Hepatic stellate cell (primary cell): ENCODE measurements around the gene TFCP2L1.
"Not testable (repeated sequence)": the region's sequence is repeated elsewhere in the genome, so short reads cannot be mapped to it uniquely, and the experiment has no call there.

Experiments used
- DNase-seq: peaks from one replicate; pipeline ENCODE4 v3.0.0; 2011; ENCODE audit warnings: low spot score

TFCP2L1 gene

GRCh38 chr2:121242175-121242875 lies 42.7 kb downstream of the TFCP2L1 start:
- DNase-seq, result no peak

DNA sequence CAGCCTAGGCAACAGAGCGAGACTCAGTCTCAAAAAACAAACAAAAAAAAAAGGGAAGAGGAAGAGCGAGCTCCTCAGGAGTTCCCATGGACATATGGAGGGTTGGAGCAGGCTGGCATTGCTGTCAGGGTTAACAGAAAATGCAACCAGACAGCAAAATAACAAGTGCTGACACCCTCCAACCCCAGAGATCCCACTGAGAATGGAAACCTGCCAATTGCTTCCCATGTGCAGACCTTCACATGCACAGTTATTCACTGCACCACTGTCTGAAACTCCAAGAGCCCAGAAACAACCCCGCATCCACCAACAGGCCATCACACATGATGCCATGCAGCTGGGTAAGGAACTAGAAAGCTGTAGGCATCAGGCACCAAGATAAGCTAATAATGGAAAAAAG lies 43.5 kb downstream of the TFCP2L1 start:
- DNase-seq, result no peak

- no peak for DNase-seq
These were observed 44.6 kb downstream of the TFCP2L1 start for GRCh38 chr2:121240436-121240835.

DNA sequence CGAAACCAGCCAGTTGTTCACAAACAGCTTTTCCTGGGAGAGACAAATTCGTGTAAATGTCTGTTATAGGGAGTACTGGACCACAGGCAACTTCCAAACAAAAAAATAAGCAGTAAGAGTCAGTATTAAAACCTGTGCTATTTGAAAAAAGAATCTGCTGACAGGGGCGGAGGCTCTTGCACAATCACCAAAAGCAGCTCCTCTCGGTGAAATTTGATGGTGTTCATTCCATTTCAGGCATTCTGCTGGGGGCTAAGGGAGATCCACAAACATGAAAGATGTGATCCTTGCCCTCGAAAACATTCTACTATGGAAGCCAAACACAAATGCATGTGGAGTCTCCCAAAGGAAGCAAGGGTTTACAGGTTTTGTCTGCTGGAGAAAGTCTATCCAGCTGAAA lies 45.0 kb downstream of the TFCP2L1 start:
- DNase-seq, result no peak

DNA sequence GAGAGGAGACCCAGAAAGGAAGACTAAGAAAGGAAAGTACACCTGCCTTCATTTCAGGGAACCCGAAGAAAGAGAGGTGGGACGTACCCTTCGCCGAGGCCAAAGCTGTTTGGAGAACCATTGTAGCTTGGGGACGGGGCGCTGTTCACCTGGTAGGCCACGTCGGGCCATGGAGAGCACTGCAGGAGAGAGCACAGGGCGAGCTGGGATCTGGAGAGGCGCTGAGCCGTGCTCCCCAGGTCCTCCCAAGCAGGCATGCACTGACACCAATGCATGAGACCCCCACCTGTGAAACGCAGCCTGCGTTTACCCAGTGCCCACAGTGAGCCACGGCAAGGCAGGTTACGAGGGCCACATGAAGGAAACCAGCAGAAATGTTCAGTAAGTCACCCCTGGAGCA lies 45.5 kb downstream of the TFCP2L1 start:
- no peak for DNase-seq

DNA sequence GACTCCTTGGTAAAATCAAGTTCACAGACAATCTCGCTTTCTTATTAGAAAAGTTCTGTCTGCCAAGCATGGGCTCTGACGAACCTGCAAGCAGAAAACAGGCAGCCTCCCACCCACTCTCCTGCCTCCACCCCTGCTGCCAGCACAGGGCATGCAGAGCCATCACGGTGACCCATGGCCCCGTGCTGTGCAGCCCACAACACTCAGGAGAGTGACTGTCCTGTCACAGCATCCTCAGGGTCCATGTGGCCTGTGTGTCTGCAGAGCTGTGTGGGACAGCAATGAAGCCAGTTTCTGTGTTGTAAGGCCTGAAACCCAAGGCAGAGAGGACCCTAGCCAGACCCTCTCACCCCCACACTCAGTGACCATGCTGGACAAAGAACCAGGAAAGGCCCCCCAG lies 46.2 kb downstream of the TFCP2L1 start:
- DNase-seq, result no peak

GRCh38 chr2:121237980-121238665 lies 46.9 kb downstream of the TFCP2L1 start:
- DNase-seq, result no peak

- no peak for DNase-seq
These were observed 47.5 kb downstream of the TFCP2L1 start for GRCh38 chr2:121237336-121237979.

DNA sequence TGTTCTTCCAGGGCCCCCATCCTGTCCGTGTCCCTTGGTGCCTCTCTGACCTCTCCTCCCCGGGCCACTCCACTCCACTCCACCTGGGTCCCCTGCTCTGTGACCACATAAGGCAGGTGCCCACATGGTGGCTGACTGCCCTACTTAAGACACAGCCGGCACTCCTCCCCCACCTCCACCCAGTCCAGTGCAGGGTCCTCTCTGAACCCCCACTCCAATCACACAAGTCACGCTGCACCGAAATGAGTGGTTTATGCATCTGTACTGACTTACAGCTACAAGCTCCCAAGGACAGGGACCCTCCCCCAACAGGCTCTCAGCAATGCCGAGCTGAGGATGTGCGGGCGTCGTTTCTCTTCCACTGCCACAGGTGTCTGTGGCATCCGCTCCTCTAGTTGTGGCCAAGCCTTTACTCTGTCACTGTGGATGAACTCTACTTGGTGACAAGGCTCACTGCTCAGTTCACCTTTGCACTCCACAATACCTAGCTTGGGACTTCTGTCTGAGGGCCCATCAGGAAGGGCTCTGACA lies 48.3 kb downstream of the TFCP2L1 start:
- DNase-seq, result no peak

DNA sequence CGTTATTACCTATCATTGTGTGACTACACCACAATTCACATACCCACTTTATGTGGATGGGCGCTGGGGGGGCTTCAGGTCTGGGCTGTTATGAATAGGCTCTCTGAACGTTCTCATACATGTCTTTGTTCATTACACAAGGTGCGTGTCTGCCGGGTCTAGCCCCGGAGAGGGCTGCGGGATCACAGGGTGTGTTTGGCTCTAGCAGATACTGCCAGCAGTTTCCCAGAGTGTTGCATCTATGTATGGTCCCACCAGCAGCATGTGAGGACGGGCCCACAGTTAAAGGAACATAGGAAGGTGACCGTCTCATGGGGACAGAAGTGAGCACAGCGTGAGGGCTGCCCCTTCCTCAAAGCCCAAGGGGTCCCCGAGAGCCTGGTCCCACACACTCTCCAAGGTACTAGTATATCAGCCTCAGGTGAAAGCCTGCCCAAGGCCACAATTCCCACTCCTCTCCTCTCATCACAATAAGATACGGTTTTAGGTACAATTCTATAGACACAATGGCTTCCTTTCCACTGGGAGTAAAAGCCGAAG lies 48.8 kb downstream of the TFCP2L1 start:
- DNase-seq, result no peak

DNA sequence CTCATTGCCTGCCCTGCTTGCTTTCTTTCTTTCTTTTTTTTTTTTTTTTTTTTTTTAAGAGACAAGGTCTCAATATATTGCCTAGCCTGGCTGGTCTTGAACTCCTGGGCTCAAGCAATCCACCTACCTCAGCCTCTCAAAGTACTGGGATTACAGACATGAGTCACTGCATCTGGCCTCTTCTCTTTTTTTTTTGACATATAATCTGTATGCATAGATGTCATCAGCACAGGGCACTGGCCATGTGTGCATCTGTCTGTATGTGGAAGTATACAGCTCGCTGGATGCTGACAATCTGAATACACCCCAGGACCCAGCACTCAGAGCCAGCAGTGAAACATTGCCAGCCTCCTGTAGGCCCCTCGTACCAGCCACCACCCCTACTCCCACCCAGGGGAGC lies 49.5 kb downstream of the TFCP2L1 start:
- no peak for DNase-seq

DNA sequence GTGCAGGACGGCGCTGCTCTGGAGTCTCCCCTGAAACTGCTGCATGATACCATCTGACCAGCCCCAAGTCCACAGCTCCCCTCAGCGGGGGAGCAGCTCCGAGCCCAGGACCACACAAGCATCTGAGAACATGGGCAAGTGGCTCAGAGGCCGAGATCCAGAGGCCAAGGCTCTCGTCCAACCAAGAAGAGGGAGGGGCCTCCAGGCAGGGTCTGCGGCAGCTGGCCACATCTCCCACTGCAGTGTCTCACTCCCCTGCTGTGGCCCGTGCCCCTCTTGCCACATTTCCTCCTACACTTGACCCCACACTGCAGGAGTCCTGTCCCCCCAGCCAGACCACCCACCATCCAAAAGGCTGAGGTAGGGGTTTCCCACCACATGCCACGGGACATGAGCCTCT lies 50.2 kb downstream of the TFCP2L1 start:
- DNase-seq, result no peak

DNA sequence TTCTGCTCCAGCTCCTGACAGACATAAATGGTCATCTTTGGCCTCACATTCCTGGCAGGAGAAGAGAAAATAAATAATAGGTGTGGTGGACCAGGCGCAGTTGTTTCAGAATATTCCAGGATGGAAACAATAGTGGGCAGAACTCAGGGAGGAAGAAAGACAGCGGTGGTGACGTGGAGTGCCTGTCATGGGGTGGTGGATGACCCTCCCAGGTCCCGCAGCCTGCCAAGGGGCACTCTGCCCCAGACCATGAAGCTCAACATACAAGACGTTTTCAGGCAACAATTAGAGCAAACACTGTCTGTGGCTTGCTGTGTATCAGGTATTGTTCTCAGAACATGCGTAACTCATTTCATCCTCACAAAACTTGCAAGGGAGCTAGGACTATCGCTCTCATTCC lies 50.9 kb downstream of the TFCP2L1 start:
- no peak for DNase-seq

DNA sequence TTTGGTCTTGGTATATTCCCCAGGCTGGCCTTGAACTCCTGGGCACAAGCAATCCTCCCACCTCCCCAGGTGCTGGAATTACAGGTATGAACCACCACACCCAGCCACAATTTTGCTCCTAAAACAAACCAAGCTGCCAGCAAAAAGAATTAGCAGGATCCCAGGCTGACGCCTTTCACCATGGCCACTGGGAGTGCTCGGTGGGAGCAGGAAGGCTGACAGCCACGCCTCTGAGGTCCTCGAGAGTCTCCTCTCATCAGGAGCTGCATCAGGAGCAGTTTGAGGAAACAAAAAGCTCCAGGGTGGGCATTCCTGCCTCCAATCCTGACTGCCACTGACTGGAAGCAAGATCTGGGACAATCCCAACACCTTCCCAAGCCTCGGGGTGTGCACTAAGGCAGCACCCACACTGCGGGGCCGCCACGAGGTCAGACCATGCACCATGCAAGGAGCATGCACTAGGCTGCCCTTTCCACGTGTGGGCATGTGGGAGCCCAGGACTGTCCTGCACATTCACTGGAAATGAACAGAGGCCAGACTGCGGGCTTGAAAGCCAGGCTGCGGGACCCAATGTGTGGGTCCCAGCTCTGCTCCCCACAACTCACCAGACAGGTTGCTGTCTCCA lies 51.4 kb downstream of the TFCP2L1 start:
- DNase-seq, result no peak

- no peak for DNase-seq
These were observed 52.3 kb downstream of the TFCP2L1 start for GRCh38 chr2:121232626-121233265.

GRCh38 chr2:121231385-121232000 lies 53.5 kb downstream of the TFCP2L1 start:
- DNase-seq, result no peak

DNA sequence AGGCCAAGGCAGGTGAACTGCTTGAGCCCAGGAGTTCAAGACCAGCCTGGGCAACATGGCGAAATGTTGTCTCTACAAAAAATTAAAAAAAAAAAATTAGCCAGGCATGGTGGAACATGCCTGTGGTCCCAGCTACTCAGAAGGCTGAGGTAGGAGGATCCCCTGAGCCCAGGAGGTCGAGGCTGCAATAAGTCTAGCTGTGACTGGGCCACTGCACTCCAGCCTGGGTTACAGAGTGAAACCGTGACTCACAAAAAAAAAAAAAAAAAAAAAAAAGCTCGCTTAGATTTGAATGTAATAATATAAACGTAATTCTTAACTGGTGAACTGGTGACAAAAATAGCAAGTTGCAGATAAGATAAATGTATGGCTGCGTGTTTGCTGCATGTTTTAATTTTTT lies 56.5 kb downstream of the TFCP2L1 start:
- no peak for DNase-seq

DNA sequence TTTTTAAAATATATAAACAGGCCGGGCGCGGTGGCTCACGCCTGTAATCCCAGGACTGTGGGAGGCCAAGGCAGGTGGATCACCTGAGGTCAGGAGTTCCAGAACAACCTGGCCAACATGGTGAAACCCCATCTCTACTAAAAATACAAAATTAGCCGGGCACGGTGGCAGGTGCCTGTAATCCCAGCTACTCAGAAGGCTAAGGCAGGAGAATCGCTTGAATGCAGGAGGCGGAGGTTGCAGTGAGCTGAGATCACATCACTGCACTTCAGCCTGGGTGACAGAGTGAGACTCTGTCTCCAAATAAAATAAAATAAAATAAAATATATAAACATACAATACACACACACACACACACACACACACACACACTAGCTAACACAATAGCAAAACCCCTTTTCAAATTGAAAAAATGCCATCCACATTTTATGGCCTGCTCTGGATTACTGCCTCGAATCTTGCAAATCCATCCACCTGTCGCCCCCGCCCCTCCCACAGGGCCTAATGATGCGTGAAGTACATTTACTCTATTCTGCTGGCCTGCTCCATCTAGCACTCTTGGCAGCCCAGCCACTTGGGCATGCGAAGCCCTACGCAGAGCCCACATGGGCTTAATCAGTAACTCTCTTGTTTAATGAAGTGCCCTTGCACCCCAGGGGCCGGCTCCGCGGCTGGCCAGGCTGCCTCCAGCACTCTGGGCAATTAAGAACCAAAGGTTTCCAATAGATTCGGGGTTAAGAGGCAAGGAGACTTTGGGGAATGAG lies 57.4 kb downstream of the TFCP2L1 start:
- not testable (repeated sequence) for DNase-seq

GRCh38 chr2:121225681-121226080 lies 59.3 kb downstream of the TFCP2L1 start:
- not testable (repeated sequence) for DNase-seq

DNA sequence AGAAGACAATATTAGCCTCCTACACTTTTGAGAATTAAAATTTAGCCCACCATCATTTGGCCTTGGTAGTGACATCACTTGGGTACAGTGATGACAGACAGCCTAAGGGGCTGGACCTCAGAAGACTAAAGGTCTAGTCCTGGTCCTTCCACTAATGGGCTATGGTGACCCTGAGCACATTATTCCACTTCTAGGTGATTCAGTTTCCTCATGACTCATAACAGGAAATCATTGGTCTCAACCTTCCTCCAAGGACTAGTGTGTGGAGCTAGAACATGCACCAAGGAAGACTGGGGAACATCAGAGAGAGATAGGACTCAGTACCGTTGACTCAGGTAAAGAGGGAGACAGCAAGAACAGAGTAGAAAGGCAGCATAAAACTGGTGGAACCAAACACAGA lies 64.0 kb downstream of the TFCP2L1 start:
- no peak for DNase-seq

- DNase-seq, result no peak
These were observed 65.1 kb downstream of the TFCP2L1 start for GRCh38 chr2:121219866-121220265.
